H9 (cell line): ENCODE data around the gene INSYN2A. TPM values are rescaled to one million over a fixed set of nuclear protein-coding genes. Genes with fewer than 3 reads are reported as not detected.

Source experiments
- DNase-seq: peaks from one replicate; pipeline ENCODE4 v3.0.0-alpha.2; 2017
- H2AFZ ChIP-seq: one replicate; pipeline ENCODE4 v1.6.1; 2013; ENCODE audit warnings: mild to moderate bottlenecking, low read length, control low read depth, moderate library complexity
- H2AK5ac ChIP-seq: 2 replicates; pipeline ENCODE4 v1.6.1; 2013; ENCODE audit warnings: low read length, control low read depth, mixed read lengths; ENCODE audit not compliant: insufficient read length
- H2BK120ac ChIP-seq: one replicate; pipeline ENCODE4 v1.6.1; 2013; ENCODE audit warnings: low read depth, mild to moderate bottlenecking, low read length, control low read depth, inconsistent platforms; ENCODE audit not compliant: poor library complexity, severe bottlenecking
- H2BK12ac ChIP-seq: 2 replicates; pipeline ENCODE4 v1.6.1; 2013; ENCODE audit warnings: low read length, control low read depth, mixed read lengths, low read depth; ENCODE audit not compliant: insufficient read length
- H2BK15ac ChIP-seq: 2 replicates; pipeline ENCODE4 v1.6.1; 2013; ENCODE audit warnings: low read depth, low read length, control low read depth
- H2BK20ac ChIP-seq: one replicate; pipeline ENCODE4 v1.6.1; 2013; ENCODE audit warnings: low read depth, mild to moderate bottlenecking, low read length, control low read depth, inconsistent platforms; ENCODE audit not compliant: poor library complexity, severe bottlenecking
- H2BK5ac ChIP-seq: 2 replicates; pipeline ENCODE4 v1.6.1; 2013; ENCODE audit warnings: low read length, control low read depth, mixed read lengths; ENCODE audit not compliant: insufficient read length
- H3K14ac ChIP-seq: 2 replicates; pipeline ENCODE4 v1.6.1; 2013; ENCODE audit warnings: low read length, control low read depth; ENCODE audit not compliant: insufficient read depth
- H3K18ac ChIP-seq: 2 replicates; pipeline ENCODE4 v1.6.1; 2013; ENCODE audit warnings: low read depth, mild to moderate bottlenecking, mixed read lengths, low read length, control low read depth; ENCODE audit not compliant: insufficient read length
- H3K23ac ChIP-seq: 2 replicates; pipeline ENCODE4 v1.6.1; 2013; ENCODE audit warnings: low read length, control low read depth, mixed read lengths, low read depth; ENCODE audit not compliant: insufficient read length
- H3K23me2 ChIP-seq: 2 replicates; pipeline ENCODE4 v1.6.1; 2013; ENCODE audit warnings: low read depth, mild to moderate bottlenecking, mixed read lengths, low read length, control low read depth; ENCODE audit not compliant: insufficient read length, poor library complexity, severe bottlenecking
- H3K27ac ChIP-seq: 2 replicates; pipeline ENCODE4 v1.5.1; 2013; ENCODE audit warnings: low read length, control low read depth, mixed read lengths, low read depth; ENCODE audit not compliant: insufficient read length
- H3K27me3 ChIP-seq: 2 replicates; pipeline ENCODE4 v1.6.1; 2013; ENCODE audit warnings: low read length, control low read depth, inconsistent platforms; ENCODE audit not compliant: insufficient read depth
- H3K4ac ChIP-seq: 2 replicates; pipeline ENCODE4 v1.6.1; 2013; ENCODE audit warnings: low read depth, mild to moderate bottlenecking, control low read depth, inconsistent platforms, low read length, moderate library complexity
- H3K4me1 ChIP-seq: 2 replicates; pipeline ENCODE4 v1.6.1; 2013; ENCODE audit warnings: low read length, control low read depth, inconsistent platforms; ENCODE audit not compliant: insufficient read depth
- H3K4me2 ChIP-seq: 2 replicates; pipeline ENCODE4 v1.6.1; 2013; ENCODE audit warnings: low read length, control low read depth, mixed read lengths; ENCODE audit not compliant: insufficient read length, insufficient read depth
- H3K56ac ChIP-seq: 2 replicates; pipeline ENCODE4 v1.6.1; 2013; ENCODE audit warnings: low read depth, mild to moderate bottlenecking, mixed read lengths, low read length, control low read depth; ENCODE audit not compliant: insufficient read length
- H3K79me1 ChIP-seq: 2 replicates; pipeline ENCODE4 v1.6.1; 2013; ENCODE audit warnings: low read depth, mild to moderate bottlenecking, moderate library complexity, low read length, control low read depth, inconsistent platforms; ENCODE audit not compliant: insufficient read depth, poor library complexity, severe bottlenecking
- H3K79me2 ChIP-seq: 2 replicates; pipeline ENCODE4 v1.6.1; 2013; ENCODE audit warnings: low read length, control low read depth, inconsistent platforms; ENCODE audit not compliant: insufficient read depth
- H3K9ac ChIP-seq: 2 replicates; pipeline ENCODE4 v1.6.1; 2013; ENCODE audit warnings: low read length, control low read depth, mixed read lengths; ENCODE audit not compliant: insufficient read length; ENCODE audit errors: extremely low read depth
- H3K9me3 ChIP-seq: one replicate; pipeline ENCODE4 v1.6.1; 2013; ENCODE audit warnings: low read depth, low read length, inconsistent platforms; ENCODE audit not compliant: control insufficient read depth
- H3T11ph ChIP-seq: one replicate; pipeline ENCODE4 v1.6.1; 2013; ENCODE audit warnings: mild to moderate bottlenecking, low read length, control low read depth, inconsistent platforms
- H4K20me1 ChIP-seq: one replicate; pipeline ENCODE4 v1.6.1; 2013; ENCODE audit not compliant: control insufficient read depth, insufficient read length, insufficient read depth
- H4K5ac ChIP-seq: 2 replicates; pipeline ENCODE4 v1.6.1; 2013; ENCODE audit warnings: low read depth, mild to moderate bottlenecking, mixed read lengths, low read length, control low read depth; ENCODE audit not compliant: insufficient read length
- H4K8ac ChIP-seq: replicated peaks from 2 replicates; pipeline ENCODE4 v1.6.1; 2013; ENCODE audit warnings: low read length, control low read depth, mixed read lengths, low read depth; ENCODE audit not compliant: insufficient read length
- H4K91ac ChIP-seq: 2 replicates; pipeline ENCODE4 v1.6.1; 2013; ENCODE audit warnings: low read depth, mild to moderate bottlenecking, moderate library complexity, mixed read lengths, low read length, control low read depth; ENCODE audit not compliant: insufficient read length
- H3K27ac Mint-ChIP-seq, 3 experiments: 2 replicates in 2 of 3; 3 replicates in 1 of 3; pipeline ENCODE4 v1.8.0; 2020 to 2021; ENCODE audit warnings: mixed read lengths in 3 of 3, mild to moderate bottlenecking in 1 of 3, moderate library complexity in 1 of 3
- H3K27me3 Mint-ChIP-seq: 2 replicates; pipeline ENCODE4 v1.8.0; 2021; ENCODE audit warnings: low read depth, mild to moderate bottlenecking, moderate library complexity, mixed read lengths
- H3K36me3 Mint-ChIP-seq, 3 experiments: 2 replicates in 2 of 3; 3 replicates in 1 of 3; pipeline ENCODE4 v1.8.0; 2020 to 2021; ENCODE audit warnings: low read depth in 3 of 3, mixed read lengths in 3 of 3; ENCODE audit not compliant: insufficient read depth in 1 of 3
- H3K4me1 Mint-ChIP-seq, 2 experiments: 2 replicates each; pipeline ENCODE4 v1.8.0; 2020; ENCODE audit warnings: mixed read lengths in 2 of 2
- H3K4me3 Mint-ChIP-seq, 2 experiments: 2 replicates in 1 of 2; 3 replicates in 1 of 2; pipeline ENCODE4 v1.8.0; 2020 to 2021; ENCODE audit warnings: mild to moderate bottlenecking in 2 of 2, mixed read lengths in 2 of 2, moderate library complexity in 1 of 2
- H3K9me3 Mint-ChIP-seq, 2 experiments: 2 replicates in 1 of 2; 3 replicates in 1 of 2; pipeline ENCODE4 v1.8.0; 2020; ENCODE audit warnings: mild to moderate bottlenecking in 2 of 2, mixed read lengths in 2 of 2, moderate library complexity in 1 of 2
- CTCF ChIP-seq: fragments of 200-600 bp; sonication (generic); conservative IDR thresholded peaks from 3 replicates; pipeline ENCODE4 v1.8.0; 2021; ENCODE audit warnings: antibody characterized with exemption, mild to moderate bottlenecking
- WGBS: extraction: QIAGEN DNeasy Blood & Tissue Kit; methylation state at CpG from one replicate; pipeline ENCODE4 v1.1.7; 2013; ENCODE audit warnings: missing lambda C conversion rate, low lambda C conversion rate, mixed read lengths; ENCODE audit not compliant: insufficient read length; ENCODE audit errors: extremely low coverage; 5-methylcytosine and 5-hydroxymethylcytosine counted together
- total RNA-seq: library from RNA; stranded (reverse); gene quantifications from 2 replicates; pipeline ENCODE4 v1.2.1, GENCODE V29; 2021

The INSYN2A gene
- total RNA-seq, 1 experiment from 2014 or later, result 0.09 TPM

DNA sequence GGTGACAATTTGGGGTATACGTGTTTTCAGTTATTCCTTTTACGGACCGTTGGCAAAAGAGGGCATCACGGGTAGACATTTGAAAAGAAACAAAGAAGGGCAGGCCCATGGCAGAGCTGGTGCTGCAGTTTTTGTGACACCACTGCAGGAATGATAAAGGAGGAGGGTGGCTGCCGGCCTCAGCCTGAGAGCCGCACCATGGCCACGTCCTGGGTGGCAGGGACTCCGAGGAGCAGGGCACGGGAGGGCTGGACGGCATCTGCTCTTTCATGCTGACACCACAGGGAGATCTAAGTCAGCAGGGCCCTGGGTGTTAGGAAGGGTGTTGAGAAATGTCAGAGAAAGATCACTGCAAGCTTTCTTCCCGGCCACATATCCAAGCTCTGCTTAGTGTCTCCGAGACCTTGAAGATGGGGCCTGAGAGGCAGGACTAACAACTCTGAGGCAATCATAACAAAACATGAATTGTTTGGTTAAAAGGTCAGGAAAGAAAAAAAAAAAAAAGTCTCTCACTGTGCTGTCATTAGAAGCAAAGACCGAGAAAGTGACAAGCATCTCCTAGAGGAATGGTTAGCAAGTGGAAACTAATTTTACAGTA is 36.6 kb downstream of the INSYN2A start:
- no peak overlapping the region for H2BK12ac ChIP-seq
- no peak overlapping the region for H3K4me2 ChIP-seq
- WGBS, result no CpG with 5 or more reads among the region's 13 CpGs
- no peak overlapping the region for H3K56ac ChIP-seq
- no peak overlapping the region for H2BK20ac ChIP-seq
- H3K27ac Mint-ChIP-seq, result peak overlapping the region in 1 of 3 experiments; percentile 69; a peak in 1 of 7 replicates
- H3K9ac ChIP-seq, result no peak overlapping the region
- DNase-seq, result no peak
- H3K23ac ChIP-seq, result no peak overlapping the region
- H3K23me2 ChIP-seq, result no peaks in the 10 kb centered on the region
- H3K4me1 Mint-ChIP-seq, result peaks cover 0 to 8% of the 10 kb centered on the region in 2 experiments; a peak in 2 of 4 replicates
- no peak overlapping the region for H3K4me3 Mint-ChIP-seq
- no peak overlapping the region for H2BK15ac ChIP-seq
- no peak overlapping the region for H2AFZ ChIP-seq
- no peaks in the 10 kb centered on the region for H3K9me3 Mint-ChIP-seq
- no peak for TF ChIP-seq CTCF
- H4K20me1 ChIP-seq, result no peaks in the 10 kb centered on the region
- H3K18ac ChIP-seq, result no peak overlapping the region
- H2BK5ac ChIP-seq, result no peak overlapping the region
- H3K36me3 Mint-ChIP-seq, result no peaks in the 10 kb centered on the region; a peak in 1 of 7 replicates
- no peaks in the 10 kb centered on the region for H3K4me1 ChIP-seq
- H3K79me1 ChIP-seq, result no peaks in the 10 kb centered on the region
- no peak overlapping the region for H4K91ac ChIP-seq
- H3K79me2 ChIP-seq, result no peaks in the 10 kb centered on the region
- no peaks in the 10 kb centered on the region for H3K9me3 ChIP-seq
- H2AK5ac ChIP-seq, result no peak overlapping the region
- no peak overlapping the region for H4K5ac ChIP-seq
- H3T11ph ChIP-seq, result no peak overlapping the region
- H3K4ac ChIP-seq, result no peak overlapping the region
- H3K27ac ChIP-seq, result no peak overlapping the region
- no peak overlapping the region for H4K8ac ChIP-seq
- H3K14ac ChIP-seq, result no peak overlapping the region
- no peaks in the 10 kb centered on the region for H3K27me3 ChIP-seq
- no peaks in the 10 kb centered on the region for H3K27me3 Mint-ChIP-seq
- H2BK120ac ChIP-seq, result no peak overlapping the region
